NCI-H1436 (cell line): ENCODE data around the gene CYB5R3.
"Not testable (repeated sequence)": the region's sequence is repeated elsewhere in the genome, so short reads cannot be mapped to it uniquely, and the experiment has no call there.

Experiments used
- DNase-seq: peaks from one replicate; lab custom pipeline; 2025; lab: John Stamatoyannopoulos, UW

CYB5R3 gene

DNA sequence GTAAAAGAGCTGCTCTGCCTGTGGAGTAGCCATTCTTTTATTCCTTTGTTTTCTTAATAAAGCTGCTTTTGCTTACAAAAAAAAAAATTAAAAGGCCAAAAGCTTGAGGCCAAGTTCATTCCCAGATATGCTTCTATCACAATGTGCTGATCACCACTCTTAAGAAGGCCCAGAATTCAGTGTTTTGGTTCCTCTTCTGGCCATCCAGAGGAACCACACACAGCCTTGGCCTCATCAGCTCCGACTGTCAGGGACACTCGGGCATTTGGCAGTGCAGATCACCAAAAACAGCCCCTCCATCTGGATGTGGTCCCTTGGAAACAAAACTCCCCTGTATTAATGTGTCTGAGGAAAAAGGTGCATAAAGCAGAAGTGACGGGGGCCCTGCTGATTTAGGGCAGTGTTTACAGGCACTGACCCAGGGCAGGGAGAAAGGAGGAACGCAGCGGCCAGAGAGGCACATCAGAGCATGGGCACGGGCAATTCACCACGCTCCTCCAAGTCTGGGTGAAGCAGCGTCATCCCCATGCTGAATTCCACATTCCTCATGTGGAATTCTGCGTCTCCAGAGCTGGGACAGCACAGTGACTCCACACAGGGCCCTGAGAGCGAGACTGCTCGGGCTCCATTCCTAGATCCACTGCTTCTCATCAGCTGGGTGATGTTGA lies 52.2 kb downstream of the CYB5R3 start:
- no peak for DNase-seq

DNA sequence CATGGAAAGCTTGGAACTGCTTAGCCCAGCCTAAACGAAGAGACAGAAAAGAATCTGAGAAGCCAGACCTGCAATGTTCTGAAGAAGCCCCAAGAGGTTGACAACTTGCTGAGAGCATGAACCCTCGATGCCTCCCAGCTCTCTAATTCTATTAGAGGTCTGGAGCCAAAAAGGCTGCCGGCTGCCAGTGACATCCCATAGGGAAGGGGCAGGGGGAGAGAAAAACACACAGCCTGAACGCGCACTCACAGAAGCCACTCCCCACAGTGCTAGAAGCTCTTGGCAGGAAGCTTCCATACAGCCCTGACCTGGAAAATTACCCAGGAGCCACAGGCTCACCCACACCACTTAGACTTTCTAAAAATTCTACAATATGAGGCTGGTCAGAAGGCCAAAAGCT lies 52.9 kb downstream of the CYB5R3 start:
- no peak for DNase-seq

DNA sequence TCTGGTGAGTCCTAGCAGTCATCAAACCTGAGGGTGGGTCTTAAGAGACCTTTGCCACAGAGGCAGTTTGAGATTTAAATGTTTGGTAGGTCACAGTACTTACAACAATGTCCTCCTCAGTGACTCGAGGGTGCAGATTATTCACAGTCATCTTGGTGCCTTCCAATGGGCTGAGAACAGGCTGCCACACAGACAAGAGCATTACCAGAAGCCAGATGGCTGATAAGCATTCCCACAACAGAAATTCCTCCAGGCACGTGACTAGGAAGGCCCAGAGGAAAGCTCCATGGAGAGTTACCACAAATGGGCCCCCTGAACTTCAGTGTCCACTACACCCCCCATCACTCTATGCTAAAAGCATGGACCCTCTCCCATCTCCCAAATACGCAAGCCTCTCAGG lies 53.8 kb downstream of the CYB5R3 start:
- DNase-seq: no peak

DNA sequence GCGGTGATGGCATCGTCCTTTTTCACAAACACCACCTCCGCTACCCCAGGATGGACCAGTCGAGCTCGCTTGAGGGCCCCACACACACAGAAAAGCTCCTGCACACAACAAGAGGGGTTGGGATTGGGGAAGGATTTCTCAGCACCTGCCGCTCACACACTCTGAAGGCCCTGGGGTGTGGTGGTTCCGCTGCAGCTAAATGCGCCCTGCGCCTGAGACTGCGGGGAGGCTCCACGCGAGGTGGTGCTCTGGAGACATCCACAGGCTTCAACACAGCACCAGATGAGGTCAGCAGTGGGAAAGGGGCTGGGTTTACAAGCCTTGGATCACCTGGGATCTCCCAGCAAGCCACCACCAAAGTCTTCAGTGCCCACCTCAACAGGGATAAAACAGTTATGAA lies 57.2 kb downstream of the CYB5R3 start:
- no peak for DNase-seq

DNA sequence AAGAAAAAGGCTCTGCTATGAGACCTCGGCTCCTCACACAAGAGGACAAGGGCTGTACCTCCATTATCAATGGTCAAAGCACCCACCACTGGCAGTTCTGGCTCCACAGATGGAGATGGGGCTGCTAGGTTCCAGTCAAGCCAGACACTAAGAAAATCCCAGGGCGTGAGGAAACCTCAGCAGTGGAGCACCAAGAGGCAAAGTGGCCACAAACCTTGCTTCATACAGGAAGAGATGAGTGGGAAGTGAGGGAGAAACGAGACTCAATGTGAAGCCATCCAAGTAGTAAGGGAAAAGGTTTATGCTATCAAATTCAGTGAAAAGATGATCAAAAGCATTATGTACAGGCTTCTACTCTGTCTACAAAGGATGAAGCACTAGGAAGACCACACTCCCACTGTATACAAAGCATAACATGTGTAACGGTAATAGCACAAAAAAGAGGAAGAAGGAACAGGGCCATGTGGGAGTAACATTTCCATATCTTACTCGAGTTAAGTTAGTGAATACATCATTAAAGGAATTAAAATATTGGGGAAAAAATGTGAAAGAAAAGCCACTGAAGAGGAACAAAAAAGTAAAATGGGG lies 61.5 kb downstream of the CYB5R3 start:
- DNase-seq: no peak

DNA sequence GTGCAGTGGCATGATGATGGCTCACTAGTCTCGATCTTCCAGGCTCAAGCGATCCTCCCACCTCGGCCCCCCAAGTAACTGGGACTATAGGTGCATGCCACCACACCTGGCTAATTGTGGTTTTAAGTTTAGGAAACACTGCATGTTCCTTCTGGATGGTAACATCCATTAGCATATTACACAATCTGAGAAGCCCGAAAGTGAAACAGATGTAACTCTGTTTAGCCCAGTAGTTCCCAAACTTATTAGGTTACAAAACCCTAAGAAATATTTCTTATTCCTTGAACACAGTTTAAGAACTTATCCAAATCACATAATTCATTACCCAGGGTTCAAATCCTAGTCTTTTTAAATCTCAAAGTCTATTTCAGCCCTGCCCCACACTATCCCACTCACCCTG lies 62.8 kb downstream of the CYB5R3 start:
- DNase-seq: no peak

DNA sequence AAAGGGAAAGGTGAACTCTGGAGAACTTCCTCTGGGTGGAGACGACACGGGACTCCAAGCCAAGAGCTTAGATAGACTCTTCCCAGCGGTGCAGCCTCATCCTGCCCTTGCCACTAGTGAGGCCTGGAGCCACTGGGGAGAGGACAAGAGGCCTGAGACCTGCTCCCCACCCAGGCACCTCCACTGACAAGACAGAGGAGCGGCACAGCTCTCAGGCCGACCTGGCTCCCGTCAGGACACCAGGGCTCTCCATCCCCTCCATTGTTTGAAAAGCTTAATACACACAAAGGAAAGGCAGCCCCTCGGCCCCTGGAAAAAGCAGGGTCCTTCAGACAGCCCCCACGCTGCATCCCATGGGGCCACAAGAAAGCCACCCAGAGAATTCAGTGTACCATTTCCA lies 64.1 kb downstream of the CYB5R3 start:
- DNase-seq: no peak

DNA sequence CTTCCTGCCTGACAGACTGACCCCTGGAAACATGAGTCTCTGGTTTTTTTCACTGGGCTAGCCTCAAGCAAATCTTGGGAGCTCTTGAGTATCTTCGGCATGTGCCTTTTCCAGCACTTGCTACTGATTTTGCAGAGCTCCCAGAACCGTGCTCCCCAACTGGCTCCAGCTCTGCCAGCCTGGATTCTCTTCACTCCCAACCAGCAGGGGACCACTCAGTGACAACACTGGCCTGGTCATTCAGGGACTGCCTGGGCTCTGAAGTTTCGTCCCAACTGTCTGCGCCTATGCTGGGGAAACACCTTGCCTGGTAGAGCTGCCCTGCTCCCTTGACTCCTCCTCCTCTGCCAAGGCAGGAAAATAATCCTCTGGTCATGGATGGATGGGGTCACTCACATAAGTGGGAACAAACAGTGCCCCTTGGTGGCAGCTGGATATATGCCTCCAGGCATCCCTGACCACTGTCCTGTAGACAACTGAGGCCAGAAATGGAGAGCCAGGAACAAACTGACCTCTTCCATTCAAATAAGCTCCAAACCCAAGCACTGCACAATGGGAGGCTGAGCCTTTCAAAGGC lies 64.7 kb downstream of the CYB5R3 start:
- DNase-seq: no peak

DNA sequence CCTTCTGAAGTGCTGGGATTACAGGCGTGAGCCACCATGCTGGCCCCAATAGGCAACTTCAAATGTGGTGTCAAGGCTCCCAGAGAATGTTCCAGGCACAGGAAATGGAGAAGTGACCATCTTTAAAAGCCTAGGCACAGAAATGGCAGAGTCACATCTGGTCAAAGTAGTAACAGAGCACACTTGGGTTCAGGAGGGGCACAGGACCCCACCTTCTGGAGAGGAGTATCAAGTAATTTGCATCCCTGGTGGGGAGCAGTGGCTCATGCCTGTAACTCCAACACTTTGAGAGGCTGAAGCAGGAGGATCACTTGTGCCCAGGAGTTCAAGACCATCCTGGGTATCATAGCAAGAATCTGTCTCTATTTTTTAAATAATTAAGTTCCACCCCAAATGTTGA lies 66.2 kb downstream of the CYB5R3 start:
- no peak for DNase-seq

DNA sequence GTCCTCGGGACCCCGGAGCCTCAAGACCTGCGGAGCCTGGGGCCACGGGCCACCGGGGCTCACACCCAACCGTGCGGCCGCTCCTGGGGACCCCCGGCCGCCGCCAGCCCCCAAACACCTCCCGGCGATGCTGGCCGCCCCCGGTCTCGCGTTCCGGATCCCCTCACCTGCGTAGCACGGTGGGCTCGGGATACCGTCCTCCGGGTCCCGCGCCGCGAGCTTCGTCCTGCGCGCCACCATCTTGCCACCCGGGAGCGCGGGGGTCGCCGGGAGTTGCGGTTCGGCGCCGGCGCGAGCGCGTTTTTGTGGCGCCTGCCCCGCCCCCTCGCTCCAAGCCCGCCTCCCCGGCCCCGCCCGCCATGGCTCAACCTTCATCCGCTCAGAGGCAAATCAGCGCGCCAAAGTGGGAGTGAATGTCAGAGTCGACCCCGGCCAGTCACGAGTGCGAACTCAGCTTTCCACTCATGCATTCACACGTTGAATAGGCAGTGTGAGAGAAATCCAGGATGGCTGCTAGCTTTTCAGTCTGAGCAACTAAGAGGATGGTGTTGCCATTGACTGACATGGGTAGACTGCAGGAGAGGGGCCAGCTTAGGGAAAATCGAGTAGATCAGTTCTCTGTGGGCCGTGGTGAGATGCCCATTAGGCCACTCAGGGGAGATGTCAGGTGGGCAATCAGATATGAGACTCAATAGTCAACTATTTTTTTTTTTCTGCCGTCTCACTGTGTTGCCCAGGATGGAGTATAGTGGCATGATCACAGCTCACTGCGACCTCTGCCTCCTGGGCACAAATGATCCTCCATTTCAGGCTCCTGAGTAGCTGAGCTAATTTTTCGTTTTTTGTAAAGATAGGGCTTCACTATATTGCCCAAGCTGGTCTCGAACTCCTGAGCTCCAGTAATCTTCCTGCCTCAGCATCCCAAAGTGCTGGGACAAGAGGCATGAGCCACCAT lies 67.2 kb downstream of the CYB5R3 start:
- peak; percentile 78 for DNase-seq

DNA sequence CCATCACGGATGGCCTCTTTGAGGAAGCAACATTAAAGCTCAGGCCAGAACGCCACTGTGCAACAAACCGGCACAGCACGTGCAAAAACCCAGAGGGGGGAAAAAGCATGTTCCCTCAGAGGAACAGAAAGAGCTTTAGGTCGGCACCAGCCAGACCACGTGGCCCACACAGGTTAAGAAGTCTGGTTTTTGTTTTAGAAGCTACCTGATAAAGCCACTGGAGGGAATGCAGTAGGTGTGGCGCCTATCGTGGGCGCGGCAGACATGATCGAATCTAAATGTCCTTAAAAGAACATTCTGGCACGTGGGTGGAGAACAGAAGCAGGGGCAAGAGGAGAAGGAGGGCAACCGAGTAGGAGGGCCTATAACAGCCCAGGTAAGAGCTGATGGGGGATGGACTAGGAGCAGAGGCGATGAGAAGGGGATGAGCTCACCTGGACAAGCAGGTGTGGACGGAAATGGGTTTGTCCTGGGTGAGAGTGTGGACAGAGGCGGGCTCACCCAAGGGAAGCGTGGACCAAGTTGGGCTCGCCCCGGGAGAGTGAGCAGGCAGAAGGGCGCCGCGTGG lies 67.9 kb downstream of the CYB5R3 start:
- DNase-seq: not testable (repeated sequence)

DNA sequence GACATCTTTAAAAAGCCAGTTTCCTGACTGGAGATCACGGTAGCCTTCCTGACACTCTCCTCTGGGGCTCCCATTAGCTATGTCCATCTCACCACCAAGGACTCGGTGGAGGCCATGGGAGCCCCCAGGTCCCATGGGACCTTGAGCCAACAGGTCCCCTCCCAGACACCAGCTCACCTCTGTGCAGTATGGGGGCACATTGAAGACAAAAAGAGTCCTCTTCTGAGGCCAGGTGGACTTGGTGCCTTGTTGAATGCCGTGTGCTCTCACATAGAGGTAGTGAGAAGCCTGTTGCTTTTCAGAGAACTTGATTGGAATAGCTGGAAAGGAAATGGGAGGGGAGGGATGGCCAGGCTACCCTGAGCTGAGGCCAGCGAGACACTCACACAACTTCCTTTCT lies 69.2 kb downstream of the CYB5R3 start:
- not testable (repeated sequence) for DNase-seq

DNA sequence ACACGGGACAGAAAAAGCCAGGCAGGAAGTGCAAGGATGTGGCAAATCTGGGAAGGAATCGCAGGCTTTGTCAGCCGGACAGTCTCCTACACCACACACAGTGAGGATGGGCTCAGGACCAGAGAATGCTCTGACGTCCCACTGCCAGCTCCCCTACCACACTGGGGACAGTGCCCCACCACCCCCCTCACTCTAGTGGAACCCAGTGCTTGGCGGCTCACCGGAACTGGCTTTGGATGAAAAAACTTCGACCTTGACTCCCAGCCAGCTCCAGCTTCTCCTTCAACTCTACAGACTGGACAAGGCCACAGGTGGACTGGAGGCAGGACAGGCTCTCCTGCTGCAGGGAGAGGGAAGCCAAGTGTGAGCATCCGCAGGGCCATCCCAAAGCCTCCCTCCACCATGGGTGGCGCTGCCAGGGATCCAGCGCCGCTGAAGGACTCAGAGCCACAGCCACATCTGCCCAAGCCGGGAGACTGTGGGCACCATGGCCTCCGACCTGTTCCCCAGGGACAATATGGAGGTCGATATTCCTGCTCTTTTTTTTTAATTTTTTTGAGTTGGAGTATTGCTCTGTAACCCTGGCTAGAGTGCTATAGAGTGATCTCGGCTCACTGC lies 71.5 kb downstream of the CYB5R3 start:
- DNase-seq: no peak

DNA sequence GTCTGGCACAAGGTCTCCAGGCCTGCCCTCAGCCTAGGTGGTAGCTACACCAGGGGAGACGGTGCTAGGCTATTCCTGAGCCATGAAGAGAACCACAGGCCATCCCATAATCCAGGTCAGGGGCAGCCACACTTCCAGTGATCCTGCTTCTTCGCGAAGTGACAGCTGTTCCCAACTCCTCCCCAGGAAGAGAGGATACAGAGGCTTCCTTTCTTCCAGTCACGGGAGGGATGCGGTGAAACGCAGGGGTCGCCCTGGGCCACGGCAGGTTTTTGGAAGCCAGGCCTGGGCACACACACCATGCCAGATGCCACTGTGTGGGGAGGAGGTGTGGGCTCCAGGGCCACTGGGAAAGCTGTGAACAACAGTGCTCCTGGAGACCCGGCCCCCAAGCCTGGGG lies 72.1 kb downstream of the CYB5R3 start:
- not testable (repeated sequence) for DNase-seq

DNA sequence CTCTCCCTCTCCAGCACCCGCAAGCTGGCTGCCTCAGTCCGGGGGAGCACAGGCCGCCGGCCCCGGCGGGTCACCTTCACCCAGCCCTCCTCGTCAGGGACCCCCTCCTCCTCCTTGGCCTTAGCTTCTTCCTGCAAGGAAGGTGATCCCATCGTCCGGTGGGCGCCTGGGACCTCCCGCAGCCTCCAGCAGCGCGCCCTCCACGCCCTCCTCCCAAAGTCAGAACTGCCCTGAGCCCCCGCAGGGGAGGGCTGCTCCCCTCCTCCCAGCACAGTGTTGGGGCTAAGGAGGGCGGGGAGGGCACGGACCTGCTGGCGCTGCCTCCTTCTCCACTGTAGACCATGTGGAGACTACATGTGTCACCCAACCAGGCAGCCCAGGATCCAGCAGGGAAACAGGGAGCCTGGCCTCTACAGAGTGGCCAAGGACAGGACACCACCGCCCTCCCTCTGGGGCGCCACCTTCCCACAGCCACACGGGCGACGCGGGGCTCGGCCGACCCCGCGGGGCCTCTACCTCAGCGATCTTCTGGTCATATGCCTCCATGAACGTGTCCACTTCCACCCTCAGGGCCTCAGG lies 73.1 kb downstream of the CYB5R3 start:
- not testable (repeated sequence) for DNase-seq

DNA sequence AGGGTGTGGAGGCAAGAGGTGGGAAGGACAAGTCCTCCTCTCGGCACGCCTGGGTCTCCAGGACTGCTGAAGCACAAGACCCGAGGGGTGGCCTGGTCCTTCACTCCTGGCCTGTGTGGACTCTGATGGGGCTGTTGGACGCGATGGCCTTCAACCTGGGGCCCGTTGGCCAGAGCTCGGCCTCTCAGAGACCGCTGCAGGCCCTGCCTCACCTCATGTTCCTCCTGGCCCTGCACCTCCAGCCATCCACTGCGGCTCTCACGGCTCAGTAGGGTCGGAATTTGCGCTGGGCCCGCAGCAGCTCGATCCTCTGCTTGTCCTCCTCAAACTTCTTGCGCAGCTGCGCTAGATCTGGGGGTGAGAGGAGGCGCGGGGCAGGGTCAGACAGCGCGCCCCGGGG lies 74.7 kb downstream of the CYB5R3 start:
- DNase-seq: not testable (repeated sequence)

DNA sequence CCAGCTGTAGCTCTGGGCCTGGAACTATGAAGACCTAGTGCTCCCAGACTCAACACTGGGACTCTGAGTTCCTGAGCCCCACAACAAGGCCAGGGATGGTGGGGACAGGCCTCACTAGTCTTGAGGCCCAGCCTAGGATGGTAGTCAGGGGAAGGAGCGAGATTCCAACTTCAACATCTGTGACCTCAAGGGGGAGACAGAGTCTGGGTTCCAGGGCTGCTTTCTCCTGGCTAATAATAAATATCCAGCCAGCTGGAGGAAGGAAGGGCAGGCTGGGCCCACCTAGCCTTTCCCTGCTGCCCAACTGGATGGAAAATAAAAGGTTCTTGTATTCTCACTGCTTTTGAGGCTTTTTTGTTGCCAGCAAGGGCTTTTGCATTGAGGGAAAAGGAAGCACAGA lies 75.1 kb downstream of the CYB5R3 start:
- DNase-seq: not testable (repeated sequence)

DNA sequence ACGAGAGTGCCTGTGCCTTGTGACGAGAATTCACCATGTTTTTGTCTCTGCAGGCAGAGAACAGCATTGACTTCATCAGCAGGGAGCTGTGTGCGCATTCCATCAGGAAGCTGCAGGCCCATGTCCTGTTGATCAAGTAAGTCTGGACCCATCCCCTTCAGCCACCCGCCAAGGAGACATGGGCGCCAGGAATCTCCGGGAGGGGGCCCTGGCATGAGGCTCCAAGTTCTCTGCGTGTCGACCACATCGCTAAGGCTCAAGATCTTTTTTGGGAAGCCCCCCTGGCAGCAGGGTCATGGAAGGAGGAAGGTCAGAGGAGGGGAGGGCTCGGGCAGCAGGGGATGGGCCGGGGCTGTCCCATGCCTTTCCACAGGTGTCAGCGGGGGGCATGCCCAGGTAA lies 78.1 kb downstream of the CYB5R3 start:
- not testable (repeated sequence) for DNase-seq

DNA sequence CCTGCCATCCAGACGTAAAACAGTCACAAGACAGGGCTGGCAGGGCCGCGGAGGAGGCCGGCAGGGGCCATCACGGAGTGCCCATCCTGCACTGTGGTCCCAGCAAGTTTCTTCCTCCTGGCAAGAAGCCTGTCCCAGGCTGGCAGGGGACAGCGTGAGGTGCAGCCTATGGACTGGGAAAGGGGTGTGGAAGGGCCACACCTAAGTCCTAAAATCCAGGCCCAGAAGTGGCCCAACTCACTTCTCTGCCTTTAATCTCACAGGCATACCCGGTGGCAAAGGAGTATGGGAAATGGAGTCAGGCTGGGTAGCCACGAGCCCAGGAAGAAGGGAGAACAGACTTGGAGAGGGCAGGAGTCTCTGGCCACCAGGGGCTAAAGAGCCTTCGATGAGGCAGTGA lies 78.6 kb downstream of the CYB5R3 start:
- DNase-seq: not testable (repeated sequence)

DNA sequence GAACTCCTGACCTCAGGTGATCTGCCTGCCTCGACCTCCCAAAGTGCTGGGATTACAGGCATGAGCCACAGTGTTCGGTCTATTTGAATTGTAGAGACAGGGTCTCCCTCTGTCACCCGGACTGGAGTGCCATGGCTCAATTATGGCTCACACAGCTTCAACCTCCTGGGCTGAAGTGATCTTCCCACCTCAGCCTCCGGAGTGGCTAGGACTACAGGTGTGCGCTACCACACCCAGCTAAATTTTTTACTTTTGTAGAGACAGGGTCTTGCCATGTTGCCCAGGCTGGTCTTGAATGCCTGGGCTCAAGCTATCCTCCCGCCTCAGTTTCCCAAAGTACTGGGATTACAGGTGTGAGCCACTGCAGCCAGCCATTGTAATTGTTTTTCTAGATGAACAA lies 81.2 kb downstream of the CYB5R3 start:
- DNase-seq: not testable (repeated sequence)
